Right lobe of liver (tissue), 6 donors: ENCODE measurements around the gene AHNAK. TPM values are rescaled to one million over a fixed set of nuclear protein-coding genes. Genes with fewer than 3 reads are reported as not detected.

ENCODE experiments used
- ATAC-seq, 4 donors: fragments of 200-7000 bp; cut with Tn5 transposase; one replicate each; pipeline ENCODE4 v1.9.1; 2020; ENCODE audit warnings: mild to moderate bottlenecking in 4 of 4, moderate library complexity in 4 of 4
- DNase-seq, 3 donors: peaks; one replicate each; pipeline ENCODE4 v3.0.0-alpha.2; 2020
- H3K27ac ChIP-seq, 3 donors: fragments of 200-600 bp; one replicate each; pipeline ENCODE4 v1.8.0; 2022
- H3K27me3 ChIP-seq, 2 donors: fragments of 200-600 bp; one replicate each; pipeline ENCODE4 v1.8.0; 2022
- H3K36me3 ChIP-seq, 4 donors: fragments of 200-600 bp; sonication (generic) in 1 of 4; one replicate each; pipeline versions ENCODE4 v1.5.1 to v1.8.0; 2017 to 2022; ENCODE audit warnings: control low read depth in 1 of 4
- H3K4me1 ChIP-seq, 4 donors: fragments of 200-600 bp; sonication (generic) in 1 of 4; one replicate each; pipeline versions ENCODE4 v1.5.1 to v1.8.0; 2017 to 2022; ENCODE audit warnings: control low read depth in 1 of 4
- H3K4me3 ChIP-seq, 3 donors: fragments of 200-600 bp; one replicate each; pipeline ENCODE4 v1.8.0; 2022
- H3K9me3 ChIP-seq, 4 donors: fragments of 200-600 bp; sonication (generic) in 1 of 4; one replicate each; pipeline versions ENCODE4 v1.5.1 to v1.8.0; 2017 to 2022; ENCODE audit warnings: control low read depth in 1 of 4
- CTCF ChIP-seq, 4 donors: fragments of 200-600 bp in 3 of 4; fragments of 450-650 bp in 1 of 4; IDR thresholded peaks; one replicate each; pipeline versions ENCODE4 v1.5.1 to v1.8.0; 2016 to 2022; ENCODE audit warnings: antibody characterized with exemption in 4 of 4, mild to moderate bottlenecking in 2 of 4
- POLR2A ChIP-seq: fragments of 450-650 bp; IDR thresholded peaks from one replicate; pipeline ENCODE4 v1.6.1; 2017; ENCODE audit warnings: antibody characterized with exemption, mild to moderate bottlenecking
- whole genome bisulfite sequencing: methylation state at CpG from one replicate; pipeline ENCODE4 v1.1.6; 2018; ENCODE audit warnings: low coverage, low lambda C conversion rate; ENCODE audit not compliant: insufficient coverage; ENCODE audit errors: missing lambda C conversion rate; 5-methylcytosine and 5-hydroxymethylcytosine counted together
- intact Hi-C, 2 donors: fragments of 100-400 bp; cut with DNase I; formaldehyde crosslinking; loops; one replicate each; pipeline versions ENCODE4 v1.11.2 to v1.14.1; 2022
- total RNA-seq, 6 experiments: library from RNA; depleted of rRNA in 2 of 6; stranded (reverse); fragments of >200 nt in 2 of 6; fragmentation: NEBNext Ultra II Directional in 3 of 6; extraction: Animal tissue kit (Norgen Biotek cat#: 25700) in 3 of 6; gene quantifications; one replicate each; pipeline versions ENCODE4 v1.1.0 to v1.2.4, GENCODE V29; 2016 to 2023
- donor health status: DM: no; HTN: yes; CAD: no.
- donor health status: DM: no; HTN: no; CAD: no.
- donor health status: DM: no; HTN: no; CAD: no.
- donor health status: DM: no; HTN: yes; CAD: no.
- donor health status: DM: no; HTN: yes; CAD: no.

The AHNAK gene
- total RNA-seq, 6 experiments from 2014 or later = 91.0 to 180 (median 113) TPM

DNA sequence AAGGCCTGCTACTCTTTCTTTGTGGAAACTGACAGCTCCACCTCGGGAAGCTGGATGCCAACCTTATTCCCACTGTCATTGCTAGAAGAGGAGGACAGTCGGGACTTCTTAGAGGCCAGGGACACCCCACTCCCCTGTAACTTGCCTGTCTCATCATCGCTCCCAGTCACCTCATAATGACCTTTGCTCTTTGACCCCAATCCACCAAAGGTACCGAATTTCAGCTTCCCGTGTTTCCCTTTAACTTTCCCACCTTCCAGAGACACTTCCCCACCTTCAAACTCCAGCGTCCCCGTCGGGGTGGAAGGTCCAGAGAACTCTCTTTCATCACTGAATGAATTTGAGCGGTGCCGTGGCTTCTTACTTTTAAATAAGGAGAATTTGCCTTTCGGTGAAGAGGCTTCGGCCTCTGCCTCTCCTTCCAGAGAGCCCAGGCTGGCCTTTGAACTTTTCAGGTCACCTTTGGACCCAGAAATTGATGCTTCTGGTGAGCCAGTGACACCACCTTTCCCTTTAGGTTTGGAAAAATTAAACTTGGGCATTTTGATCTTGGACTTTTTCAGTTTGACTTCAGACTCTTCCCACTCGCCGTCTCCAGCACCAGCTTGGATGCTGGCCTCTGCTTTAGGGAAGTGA, 29.8 kb downstream of the AHNAK start:
- no peaks in the 10 kb centered on the region for H3K9me3 ChIP-seq
- no peak overlapping the region for H3K4me3 ChIP-seq
- peaks cover 0 to 11% (median 7%) of the 10 kb centered on the region in 4 donors for H3K36me3 ChIP-seq
- ATAC-seq (peak in 3 of 4 donors; percentile 21 to 59 (median 28)), DNase-seq (no peak)
- H3K4me1 ChIP-seq = peaks cover 0 to 15% (median 4%) of the 10 kb centered on the region in 4 donors
- H3K27me3 ChIP-seq = no peaks in the 10 kb centered on the region
- TF ChIP-seq CTCF (IDR thresholded peaks at IDR 0.05) (no peak), POLR2A (no peak)
- H3K27ac ChIP-seq = no peak overlapping the region
- intact Hi-C loops = no loop called here
- WGBS = 64% methylated on average over 10 of the region's 14 CpGs

GRCh38 chr11:62514151-62514550, 32.5 kb downstream of the AHNAK start:
- no peak overlapping the region for H3K4me3 ChIP-seq
- 93% methylated on average over 5 of the region's 7 CpGs for WGBS
- intact Hi-C loops = no loop called here
- no peak overlapping the region for H3K27ac ChIP-seq
- no peaks in the 10 kb centered on the region for H3K27me3 ChIP-seq
- peaks cover 0 to 15% (median 4%) of the 10 kb centered on the region in 4 donors for H3K4me1 ChIP-seq
- DNase-seq (no peak), ATAC-seq (no peak)
- no peaks in the 10 kb centered on the region for H3K9me3 ChIP-seq
- peaks cover 0 to 9% (median 1%) of the 10 kb centered on the region in 4 donors for H3K36me3 ChIP-seq
- no peak for TF ChIP-seq CTCF (IDR thresholded peaks at IDR 0.05)
- TF ChIP-seq POLR2A = no peak

DNA sequence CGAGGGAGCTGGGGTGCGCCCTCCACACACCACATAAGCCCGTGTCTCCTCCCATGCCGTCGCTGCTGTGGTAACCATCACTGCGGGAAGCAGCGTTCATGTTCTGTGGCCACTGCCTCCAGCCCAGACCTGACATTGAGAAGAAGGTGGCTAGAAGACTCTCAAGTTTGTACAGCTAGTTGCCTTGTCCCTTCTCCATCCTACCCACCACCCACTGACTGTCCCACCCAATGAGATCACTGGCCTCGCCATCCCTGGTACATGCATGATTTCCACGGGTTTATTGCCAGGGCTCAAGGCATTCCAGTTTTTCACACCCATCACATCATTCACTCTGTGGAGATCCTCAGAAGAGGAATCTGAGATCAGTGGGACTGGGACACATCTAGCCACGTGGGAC, 33.0 kb downstream of the AHNAK start:
- Histone ChIP-seq H3K9me3 (no peaks in the 10 kb centered on the region), H3K27ac (no peak overlapping the region), H3K36me3 (peaks cover 0 to 9% (median 1%) of the 10 kb centered on the region in 4 donors), H3K4me1 (peaks cover 0 to 15% (median 4%) of the 10 kb centered on the region in 4 donors), H3K27me3 (no peaks in the 10 kb centered on the region), H3K4me3 (no peak overlapping the region)
- WGBS = 83% methylated on average over 3 of the region's 10 CpGs
- intact Hi-C loops = no loop called here
- no peak for ATAC-seq
- TF ChIP-seq POLR2A (no peak), CTCF (IDR thresholded peaks at IDR 0.05) (no peak)
- no peak for DNase-seq

DNA sequence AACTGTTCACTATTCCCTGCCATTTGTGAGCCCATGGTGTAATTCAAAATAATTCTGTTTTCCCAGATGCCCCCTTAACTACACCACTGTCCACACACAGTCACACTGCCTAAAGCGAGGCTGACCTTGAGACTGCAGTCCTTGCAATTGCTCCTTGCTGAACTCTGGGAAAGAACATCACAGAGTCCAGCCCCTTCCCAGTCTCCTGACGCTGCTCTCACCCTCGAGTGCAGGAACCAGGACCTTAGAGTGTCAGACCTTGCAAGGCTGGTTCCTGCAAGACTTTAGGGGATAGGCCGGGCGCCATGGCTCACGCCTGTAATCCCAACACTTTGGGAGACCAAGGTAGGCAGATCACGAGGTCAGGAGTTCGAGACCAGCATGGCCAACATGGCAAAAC, 33.6 kb downstream of the AHNAK start:
- Histone ChIP-seq H3K4me1 (peaks cover 0 to 15% (median 4%) of the 10 kb centered on the region in 4 donors), H3K36me3 (peaks cover 0 to 6% (median 1%) of the 10 kb centered on the region in 4 donors), H3K27me3 (no peaks in the 10 kb centered on the region), H3K9me3 (no peaks in the 10 kb centered on the region), H3K27ac (no peak overlapping the region), H3K4me3 (no peak overlapping the region)
- no peak for ATAC-seq
- DNase-seq = no peak
- WGBS = 40% methylated on average over 1 of the region's 8 CpGs
- intact Hi-C loops = no loop called here
- TF ChIP-seq POLR2A = no peak
- TF ChIP-seq CTCF (IDR thresholded peaks at IDR 0.05) = no peak
